IMR-90 (cell line): ENCODE data around the gene NSMCE3. TPM values are rescaled to one million over a fixed set of nuclear protein-coding genes. Genes with fewer than 3 reads are reported as not detected.

Source experiments
- ATAC-seq: fragments of 200-7000 bp; cut with Tn5 transposase; 2 replicates; pipeline ENCODE4 v1.9.1; 2020; ENCODE audit warnings: low read depth, mild to moderate bottlenecking, moderate library complexity
- BruUV-seq: library from RNA; stranded (reverse); fragments of 400-500 nt; replicated peaks from 2 replicates; lab custom pipeline; 2021; lab: Mats Ljungman, UMichigan
- CTCF ChIA-PET: fragments of 300-600 bp; formaldehyde crosslinking; extraction: SDS; loops from one replicate; lab custom pipeline; 2021; ENCODE audit warnings: antibody characterized with exemption; lab: Yijun Ruan, JAX
- POLR2A ChIA-PET: fragments of 300-600 bp; sonication (Branson Sonifier 250); formaldehyde crosslinking; loops from one replicate; lab custom pipeline; 2022; ENCODE audit warnings: antibody characterized with exemption; ENCODE audit not compliant: unreplicated experiment; lab: Charles Lee
- DNase-seq: peaks from one replicate; pipeline ENCODE4 v3.0.0; 2013
- H2AFZ ChIP-seq: replicated peaks from 2 replicates; pipeline ENCODE3; 2013; ENCODE audit warnings: low read length, mild to moderate bottlenecking; ENCODE audit not compliant: poor library complexity
- H2AK5ac ChIP-seq: 2 replicates; pipeline ENCODE4 v1.6.1; 2013; ENCODE audit warnings: low read depth, low read length, inconsistent platforms
- H2AK9ac ChIP-seq: replicated peaks from 2 replicates; pipeline ENCODE3; 2013; ENCODE audit warnings: mild to moderate bottlenecking, low read depth, low read length, moderate library complexity; ENCODE audit not compliant: poor library complexity
- H2BK120ac ChIP-seq: 2 replicates; pipeline ENCODE4 v1.6.1; 2013; ENCODE audit warnings: low read depth, low read length, inconsistent platforms
- H2BK15ac ChIP-seq: 3 replicates; pipeline ENCODE4 v1.6.1; 2013; ENCODE audit warnings: low read depth, low read length, inconsistent platforms
- H2BK20ac ChIP-seq: 2 replicates; pipeline ENCODE4 v1.6.1; 2013; ENCODE audit warnings: low read depth, mild to moderate bottlenecking, inconsistent platforms, low read length, moderate library complexity
- H2BK5ac ChIP-seq: 2 replicates; pipeline ENCODE4 v1.6.1; 2013; ENCODE audit warnings: mild to moderate bottlenecking, low read depth, low read length, inconsistent platforms; ENCODE audit not compliant: poor library complexity, severe bottlenecking
- H3K14ac ChIP-seq: replicated peaks from 2 replicates; pipeline ENCODE4 v1.6.1; 2013; ENCODE audit warnings: low read depth, low read length, inconsistent platforms
- H3K18ac ChIP-seq: 2 replicates; pipeline ENCODE4 v1.6.1; 2013; ENCODE audit warnings: low read depth, low read length, control low read depth
- H3K23ac ChIP-seq: 2 replicates; pipeline ENCODE4 v1.6.1; 2013; ENCODE audit warnings: low read depth, low read length, inconsistent platforms
- H3K27ac ChIP-seq: 2 replicates; pipeline ENCODE4 v1.5.1; 2013; ENCODE audit warnings: mild to moderate bottlenecking, control low read depth, low read length; ENCODE audit not compliant: insufficient read depth
- H3K27me3 ChIP-seq: 2 replicates; pipeline ENCODE4 v1.6.1; 2013; ENCODE audit warnings: low read length; ENCODE audit not compliant: control insufficient read depth, insufficient read depth
- H3K36me3 ChIP-seq: 2 replicates; pipeline ENCODE4 v1.6.1; 2013; ENCODE audit warnings: low read length, mixed read lengths; ENCODE audit not compliant: control insufficient read depth, insufficient read depth
- H3K4ac ChIP-seq: 2 replicates; pipeline ENCODE4 v1.6.1; 2013; ENCODE audit warnings: low read depth, low read length, inconsistent platforms
- H3K4me1 ChIP-seq: 2 replicates; pipeline ENCODE4 v1.6.1; 2013; ENCODE audit warnings: low read length, mixed read lengths; ENCODE audit not compliant: control insufficient read depth, insufficient read depth
- H3K4me2 ChIP-seq: 2 replicates; pipeline ENCODE4 v1.6.1; 2013; ENCODE audit warnings: low read depth, mild to moderate bottlenecking, control low read depth, low read length, moderate library complexity
- H3K4me3 ChIP-seq: 2 replicates; pipeline ENCODE4 v1.5.1; 2013; ENCODE audit warnings: low read depth, mild to moderate bottlenecking, control low read depth, low read length, moderate library complexity; ENCODE audit not compliant: insufficient read depth
- H3K56ac ChIP-seq: 2 replicates; pipeline ENCODE4 v1.6.1; 2013; ENCODE audit warnings: low read length, inconsistent platforms; ENCODE audit not compliant: insufficient read depth; ENCODE audit errors: extremely low read depth
- H3K79me1 ChIP-seq, 2 experiments: 2 replicates each; pipeline ENCODE4 v1.6.1; 2013; ENCODE audit warnings: low read length in 2 of 2, inconsistent platforms in 1 of 2, low read depth in 1 of 2
- H3K9ac ChIP-seq: 2 replicates; pipeline ENCODE4 v1.6.1; 2013; ENCODE audit warnings: low read depth, low read length, control low read depth
- H3K9me1 ChIP-seq: 2 replicates; pipeline ENCODE4 v1.6.1; 2013; ENCODE audit warnings: low read length, inconsistent platforms; ENCODE audit not compliant: insufficient read depth
- H3K9me3 ChIP-seq: 2 replicates; pipeline ENCODE4 v1.6.1; 2013; ENCODE audit warnings: low read length; ENCODE audit not compliant: control insufficient read depth, insufficient read depth
- H4K20me1 ChIP-seq: 2 replicates; pipeline ENCODE4 v1.6.1; 2013; ENCODE audit warnings: low read length, inconsistent platforms; ENCODE audit not compliant: insufficient read depth
- H4K5ac ChIP-seq: 2 replicates; pipeline ENCODE4 v1.6.1; 2013; ENCODE audit warnings: mild to moderate bottlenecking, low read depth, low read length, control low read depth
- H4K8ac ChIP-seq, 2 experiments: 2 replicates each; pipeline ENCODE4 v1.6.1; 2013; ENCODE audit warnings: low read depth in 2 of 2, low read length in 2 of 2, control low read depth in 1 of 2, inconsistent platforms in 1 of 2
- H4K91ac ChIP-seq: 2 replicates; pipeline ENCODE4 v1.6.1; 2013; ENCODE audit warnings: low read depth, low read length, inconsistent platforms; ENCODE audit not compliant: insufficient read depth
- BHLHE40 ChIP-seq: fragments of 150-350 bp; IDR thresholded peaks from 2 replicates; pipeline ENCODE4 v1.6.1; 2016; ENCODE audit warnings: mild to moderate bottlenecking, low read depth, low read length
- CEBPB ChIP-seq: IDR thresholded peaks from 2 replicates; pipeline ENCODE4 v1.6.1; 2012; ENCODE audit warnings: low read depth, low read length, improper control_type of control experiment
- CHD1 ChIP-seq: IDR thresholded peaks from 2 replicates; pipeline ENCODE4 v1.6.1; 2012; ENCODE audit warnings: low read depth, low read length, improper control_type of control experiment
- FOS ChIP-seq: fragments of 150-350 bp; IDR thresholded peaks from 2 replicates; pipeline ENCODE4 v1.6.1; 2016; ENCODE audit warnings: low read depth, low read length
- MAFK ChIP-seq: IDR thresholded peaks from 2 replicates; pipeline ENCODE4 v1.6.1; 2012; ENCODE audit warnings: low read depth, low read length, improper control_type of control experiment
- MAZ ChIP-seq: IDR thresholded peaks from 2 replicates; pipeline ENCODE4 v1.6.1; 2012; ENCODE audit warnings: low read depth, mild to moderate bottlenecking, low read length, improper control_type of control experiment, moderate library complexity, borderline replicate concordance
- MXI1 ChIP-seq: IDR thresholded peaks from 2 replicates; pipeline ENCODE4 v1.6.1; 2012; ENCODE audit warnings: low read depth, mild to moderate bottlenecking, low read length, moderate library complexity, borderline replicate concordance
- NFE2L2 ChIP-seq: fragments of 150-350 bp; IDR thresholded peaks from 2 replicates; pipeline ENCODE4 v1.6.1; 2016; ENCODE audit warnings: low read depth, mild to moderate bottlenecking, low read length
- POLR2A ChIP-seq: IDR thresholded peaks from 2 replicates; pipeline ENCODE4 v1.6.1; 2012; ENCODE audit warnings: mild to moderate bottlenecking, low read depth, low read length
- RCOR1 ChIP-seq: IDR thresholded peaks from 2 replicates; pipeline ENCODE4 v1.6.1; 2012; ENCODE audit warnings: mild to moderate bottlenecking, low read length, improper control_type of control experiment; ENCODE audit not compliant: insufficient replicate concordance
- RFX5 ChIP-seq: IDR thresholded peaks from 2 replicates; pipeline ENCODE4 v1.8.0; 2012; ENCODE audit warnings: low read depth, mild to moderate bottlenecking, low read length, moderate library complexity
- WGBS, 2 experiments: methylation state at CpG; one replicate each; pipeline versions ENCODE4 v1.1.5 to v1.1.7; 2013; ENCODE audit warnings: missing lambda C conversion rate in 2 of 2; ENCODE audit not compliant: insufficient read length in 1 of 2; ENCODE audit errors: extremely low coverage in 2 of 2; 5-methylcytosine and 5-hydroxymethylcytosine counted together
- dilution Hi-C: fragments of 300-500 bp; cut with HindIII; formaldehyde crosslinking; loops from one replicate; pipeline ENCODE4 v1.14.3; 2018; ENCODE audit warnings: low sequenced_read_pairs; ENCODE audit not compliant: unreplicated experiment
- in situ Hi-C: fragments of 300-500 bp; cut with MboI; formaldehyde crosslinking; loops from 3 replicates; pipeline ENCODE4 v1.14.3; 2019; ENCODE audit warnings: low sequenced_read_pairs, inconsistent platforms, mixed read lengths
- intact Hi-C: fragments of 100-400 bp; cut with micrococcal nuclease; formaldehyde crosslinking; loops from 2 replicates; pipeline ENCODE4 v1.10.0; 2022
- polyA plus RNA-seq, 3 experiments: library from polyadenylated mRNA; depleted of rRNA; stranded (reverse); fragments of >200 nt; gene quantifications; 2 replicates each; pipeline ENCODE4 v1.2.3, GENCODE V29; 2012; ENCODE audit warnings: low replicate concordance in 1 of 3
- total RNA-seq: library from RNA; depleted of rRNA; stranded (reverse); fragments of >200 nt; gene quantifications from 2 replicates; pipeline ENCODE4 v1.2.3, GENCODE V29; 2012

NSMCE3 gene
- total and polyA plus RNA-seq, 2 of the 4 experiments (the other 2 are of a cell fraction), result 5.1 to 6.3 TPM

DNA sequence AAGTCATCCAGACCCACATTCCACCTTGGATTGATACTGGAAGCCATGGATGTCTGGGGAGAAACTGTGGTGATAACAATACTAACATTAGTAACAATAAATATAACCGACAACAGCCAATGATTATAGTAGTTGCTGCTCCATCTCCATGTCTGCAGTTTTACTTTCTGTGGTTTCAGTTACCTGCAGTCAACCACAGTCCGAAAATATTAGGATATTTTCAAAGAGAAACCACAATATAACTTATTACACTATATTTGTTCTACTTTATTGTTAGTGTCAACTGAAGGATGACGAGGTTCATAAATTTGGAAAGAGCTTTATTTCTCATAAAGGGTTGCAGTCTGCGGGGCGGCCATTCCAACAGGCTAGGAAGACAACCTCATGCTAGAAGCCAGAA, 2.6 kb upstream of the NSMCE3 start:
- no peak overlapping the region for H3K14ac ChIP-seq
- no CpG with 5 or more reads among the region's 5 CpGs for WGBS, 2 experiments
- H3K79me1 ChIP-seq, result peaks cover 5 to 15% of the 10 kb centered on the region in 2 experiments
- H2AFZ ChIP-seq, result no peak overlapping the region
- ATAC-seq, result no peak
- H3K4me1 ChIP-seq, result no peaks in the 10 kb centered on the region
- TF ChIP-seq CEBPB, result no peak
- TF ChIP-seq BHLHE40, result no peak
- TF ChIP-seq RFX5, result no peak
- TF ChIP-seq POLR2A, result no peak
- no peak for TF ChIP-seq NFE2L2
- TF ChIP-seq RCOR1, result no peak
- no peak for TF ChIP-seq MAZ
- TF ChIP-seq FOS, result no peak
- no peak for TF ChIP-seq CHD1
- no peak for TF ChIP-seq MAFK
- TF ChIP-seq MXI1, result no peak
- no TSS peak for BruUV-seq
- no peak overlapping the region for H2BK20ac ChIP-seq
- H3K9me1 ChIP-seq, result no peaks in the 10 kb centered on the region; the same call in 1 of the 2 replicates
- DNase-seq, result no peak
- H4K20me1 ChIP-seq, result peaks cover 3% of the 10 kb centered on the region; the same call in 1 of the 2 replicates
- no peaks in the 10 kb centered on the region for H3K9me3 ChIP-seq
- H3K18ac ChIP-seq, result no peak overlapping the region
- H3K4ac ChIP-seq, result no peak overlapping the region
- POLR2A ChIA-PET, result no interaction called here
- H2BK5ac ChIP-seq, result no peak overlapping the region
- no peak overlapping the region for H3K4me3 ChIP-seq
- H4K91ac ChIP-seq, result no peak overlapping the region
- H4K5ac ChIP-seq, result no peak overlapping the region
- dilution Hi-C loops (no loop called here), intact Hi-C loops (no loop called here), in situ Hi-C loops (no loop called here)
- CTCF ChIA-PET, result no interaction called here
- no peak overlapping the region for H3K23ac ChIP-seq
- no peaks in the 10 kb centered on the region for H3K36me3 ChIP-seq
- no peak overlapping the region for H3K4me2 ChIP-seq
- H3K9ac ChIP-seq, result no peak overlapping the region
- no peak overlapping the region for H4K8ac ChIP-seq
- H2AK5ac ChIP-seq, result no peak overlapping the region
- H3K27ac ChIP-seq, result no peak overlapping the region
- H3K56ac ChIP-seq, result no peak overlapping the region
- no peak overlapping the region for H2AK9ac ChIP-seq
- no peak overlapping the region for H2BK120ac ChIP-seq
- H3K27me3 ChIP-seq, result no peaks in the 10 kb centered on the region
- H2BK15ac ChIP-seq, result no peak overlapping the region
